Measurements from ENCODE around the gene ZBTB7C.
"Not testable (repeated sequence)": the region's sequence is repeated elsewhere in the genome, so short reads cannot be mapped to it uniquely, and the experiment has no call there.

The ZBTB7C gene

GRCh38 chr18:48293954-48294898 is 115.0 kb downstream of the ZBTB7C start:
- DNase-seq = no peak

- DNase-seq = no peak
Measured at GRCh38 chr18:48292782-48293424, 116.3 kb downstream of the ZBTB7C start.

GRCh38 chr18:48292229-48292628 is 117.0 kb downstream of the ZBTB7C start:
- no peak for DNase-seq

GRCh38 chr18:48290162-48290926 is 118.8 kb downstream of the ZBTB7C start:
- no peak for DNase-seq

- no peak for DNase-seq
Measured at GRCh38 chr18:48284743-48285142, 124.4 kb downstream of the ZBTB7C start.

- DNase-seq = not testable (repeated sequence)
Measured at GRCh38 chr18:48284011-48284410, 125.2 kb downstream of the ZBTB7C start.

GRCh38 chr18:48281460-48281859 is 127.7 kb downstream of the ZBTB7C start:
- not testable (repeated sequence) for DNase-seq

GRCh38 chr18:48279312-48279711 is 129.9 kb downstream of the ZBTB7C start:
- no peak for DNase-seq

GRCh38 chr18:48278081-48278480 is 131.1 kb downstream of the ZBTB7C start:
- DNase-seq = no peak

GRCh38 chr18:48274301-48274700 is 134.9 kb downstream of the ZBTB7C start:
- no peak for DNase-seq

- no peak for DNase-seq
Measured at GRCh38 chr18:48270929-48271328, 138.3 kb downstream of the ZBTB7C start.

GRCh38 chr18:48265328-48265727 is 143.9 kb downstream of the ZBTB7C start:
- DNase-seq = no peak

- DNase-seq = no peak
Measured at GRCh38 chr18:48263914-48264902, 145.0 kb downstream of the ZBTB7C start.

GRCh38 chr18:48263192-48263853 is 145.9 kb downstream of the ZBTB7C start:
- no peak for DNase-seq

GRCh38 chr18:48260237-48260636 is 148.9 kb downstream of the ZBTB7C start:
- no peak for DNase-seq

GRCh38 chr18:48256848-48257247 is 152.3 kb downstream of the ZBTB7C start:
- DNase-seq = no peak

- no peak for DNase-seq
Measured at GRCh38 chr18:48254077-48254602, 155.0 kb downstream of the ZBTB7C start.

- no peak for DNase-seq
Measured at GRCh38 chr18:48252525-48252924, 156.7 kb downstream of the ZBTB7C start.

- no peak for DNase-seq
Measured at GRCh38 chr18:48250918-48251317, 158.3 kb downstream of the ZBTB7C start.

GRCh38 chr18:48250362-48250907 is 158.7 kb downstream of the ZBTB7C start:
- DNase-seq = no peak

GRCh38 chr18:48249854-48250253 is 159.3 kb downstream of the ZBTB7C start:
- no peak for DNase-seq

All from activated naive CD4-positive, alpha-beta T cell treated with anti-CD3 and anti-CD28 coated beads, Interleukin-2, amount 50 U/mL, for 16 hours (primary cell).